Tibial nerve (tissue), 4 donors: ENCODE data around the gene GAR1.

Source experiments
- CTCF ChIP-seq, 5 experiments: fragments of 200-600 bp in 3 of 5; fragments of 450-650 bp in 2 of 5; sonication (generic) in 3 of 5; IDR thresholded peaks; one replicate each; pipeline ENCODE4 v1.5.1; 2016 to 2019; ENCODE audit warnings: antibody characterized with exemption in 5 of 5, mild to moderate bottlenecking in 3 of 5, moderate library complexity in 2 of 5
- EP300 ChIP-seq, 2 donors: sonication (generic); formaldehyde crosslinking; IDR thresholded peaks; one replicate each; pipeline ENCODE4 v1.6.1; 2017; ENCODE audit warnings: antibody characterized with exemption in 2 of 2, mild to moderate bottlenecking in 1 of 2
- POLR2A ChIP-seq, 2 donors: fragments of 450-650 bp; IDR thresholded peaks; one replicate each; pipeline ENCODE4 v1.6.1; 2017; ENCODE audit warnings: antibody characterized with exemption in 2 of 2, mild to moderate bottlenecking in 2 of 2, moderate library complexity in 2 of 2

GRCh38 chr4:109787807-109788206 is 27.8 kb upstream of the GAR1 start:
- TF ChIP-seq CTCF (IDR thresholded peaks at IDR 0.05), result no peak
- TF ChIP-seq POLR2A (IDR thresholded peaks at IDR 0.05), result no peak
- no peak for TF ChIP-seq EP300 (IDR thresholded peaks at IDR 0.05)
